ENCODE data around the gene DAZ3.
"Not testable (repeated sequence)": the region's sequence is repeated elsewhere in the genome, so short reads cannot be mapped to it uniquely, and the experiment has no call there.

DAZ3 gene, protein sequence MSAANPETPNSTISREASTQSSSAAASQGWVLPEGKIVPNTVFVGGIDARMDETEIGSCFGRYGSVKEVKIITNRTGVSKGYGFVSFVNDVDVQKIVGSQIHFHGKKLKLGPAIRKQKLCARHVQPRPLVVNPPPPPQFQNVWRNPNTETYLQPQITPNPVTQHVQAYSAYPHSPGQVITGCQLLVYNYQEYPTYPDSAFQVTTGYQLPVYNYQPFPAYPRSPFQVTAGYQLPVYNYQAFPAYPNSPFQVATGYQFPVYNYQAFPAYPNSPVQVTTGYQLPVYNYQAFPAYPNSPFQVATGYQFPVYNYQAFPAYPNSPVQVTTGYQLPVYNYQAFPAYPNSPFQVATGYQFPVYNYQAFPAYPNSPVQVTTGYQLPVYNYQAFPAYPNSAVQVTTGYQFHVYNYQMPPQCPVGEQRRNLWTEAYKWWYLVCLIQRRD

DNA sequence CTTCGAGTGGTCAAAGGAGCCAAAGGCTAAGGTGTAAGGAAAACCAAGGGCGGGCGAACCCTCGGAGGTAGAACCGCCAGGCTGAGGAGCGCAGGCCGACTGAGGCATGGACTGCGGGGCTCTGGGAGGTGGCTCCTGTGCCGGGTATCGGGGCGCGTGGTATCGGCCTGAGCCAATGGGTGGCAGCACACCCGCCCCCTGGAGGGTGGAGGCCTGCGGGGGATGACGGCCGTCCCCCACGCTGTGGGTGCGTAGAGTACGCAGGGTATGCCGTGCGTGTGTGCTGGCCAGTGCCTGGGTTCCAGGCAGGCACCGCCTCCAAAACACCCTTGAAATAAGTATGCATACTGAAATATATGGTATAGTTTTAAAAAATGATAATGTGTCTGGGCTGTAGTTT is at the start of gene DAZ3:
Gene DAZ3 (minus strand): TSS at position 101 of the 400 bp plus-strand sequence. CDS start 208 bp downstream, outside the sequence.
- not testable (repeated sequence) for DNase-seq

DNA sequence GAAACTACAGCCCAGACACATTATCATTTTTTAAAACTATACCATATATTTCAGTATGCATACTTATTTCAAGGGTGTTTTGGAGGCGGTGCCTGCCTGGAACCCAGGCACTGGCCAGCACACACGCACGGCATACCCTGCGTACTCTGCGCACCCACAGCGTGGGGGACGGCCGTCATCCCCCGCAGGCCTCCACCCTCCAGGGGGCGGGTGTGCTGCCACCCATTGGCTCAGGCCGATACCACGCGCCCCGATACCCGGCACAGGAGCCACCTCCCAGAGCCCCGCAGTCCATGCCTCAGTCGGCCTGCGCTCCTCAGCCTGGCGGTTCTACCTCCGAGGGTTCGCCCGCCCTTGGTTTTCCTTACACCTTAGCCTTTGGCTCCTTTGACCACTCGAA is 20.4 kb upstream of the DAZ3 start, which contains the start of gene DAZ4:
Gene DAZ4 (plus strand): TSS at position 301 of the 400 bp plus-strand sequence. CDS start 208 bp downstream, outside the sequence.
- DNase-seq = not testable (repeated sequence)

- DNase-seq = not testable (repeated sequence)
Observed at GRCh38 chrY:24825069-24825468, 11.9 kb upstream of the DAZ3 start.

DNA sequence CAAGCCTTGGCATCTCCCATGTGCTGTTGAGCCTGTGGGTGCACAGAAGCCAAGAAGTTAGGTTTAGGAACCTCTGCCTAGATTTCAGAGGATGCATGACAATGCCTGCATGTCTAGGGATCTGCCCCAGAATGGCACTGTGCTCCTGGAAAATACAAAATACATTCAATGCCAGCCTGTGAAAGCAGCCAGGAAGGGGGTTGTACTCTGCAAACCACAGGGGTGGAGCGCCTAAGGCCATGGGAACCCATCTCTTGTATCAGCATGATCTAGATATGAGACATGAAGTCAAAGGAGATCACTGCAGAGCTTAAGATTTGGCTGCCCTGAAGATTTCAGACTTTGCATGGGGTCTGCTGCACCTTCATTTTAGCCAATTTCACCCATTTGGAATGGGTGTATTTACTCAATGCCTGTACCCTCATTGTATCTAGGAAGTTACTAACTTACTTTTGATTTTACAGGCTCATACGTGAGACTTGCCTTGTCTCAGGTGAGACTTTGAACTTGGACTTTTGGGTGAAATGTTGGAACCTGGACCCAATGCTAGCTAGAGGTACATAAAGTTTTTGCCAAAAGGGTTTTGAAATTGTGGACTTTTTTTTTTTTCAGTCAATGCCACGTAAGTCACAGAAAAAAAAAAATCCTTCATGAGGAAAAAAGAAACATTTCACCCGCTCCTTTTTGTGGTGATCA is 11.1 kb upstream of the DAZ3 start:
- DNase-seq = not testable (repeated sequence)

- not testable (repeated sequence) for DNase-seq
Observed at GRCh38 chrY:24821836-24822235, 8.6 kb upstream of the DAZ3 start.
